Adrenal gland (tissue), 12 donors: ENCODE data around the gene FGFR3. TPM values are rescaled to one million over a fixed set of nuclear protein-coding genes. Genes with fewer than 3 reads are reported as not detected.

Source experiments
- DNase-seq, 7 donors: peaks; one replicate each; pipeline ENCODE4 v3.0.0-alpha.2; 2019 to 2020
- H3K27ac ChIP-seq, 5 donors: fragments of 200-600 bp; sonication (generic) in 4 of 5; 1 replicate in 3 of 5; 2 replicates in 2 of 5; pipeline versions ENCODE4 v1.5.1 to v1.8.0; 2016 to 2020; ENCODE audit warnings: mild to moderate bottlenecking in 1 of 5
- H3K27me3 ChIP-seq: fragments of 200-600 bp; 2 replicates; pipeline ENCODE4 v1.8.0; 2021
- H3K36me3 ChIP-seq, 2 donors: fragments of 200-600 bp; replicated peaks in 1 of 2; 1 replicate in 1 of 2; 2 replicates in 1 of 2; pipeline versions ENCODE4 v1.5.1 to v1.8.0; 2018 to 2022
- H3K4me1 ChIP-seq, 2 donors: fragments of 200-600 bp; replicated peaks in 1 of 2; 1 replicate in 1 of 2; 2 replicates in 1 of 2; pipeline versions ENCODE4 v1.5.1 to v1.8.0; 2018 to 2021
- H3K4me3 ChIP-seq, 4 donors: fragments of 200-600 bp; sonication (generic) in 3 of 4; one replicate each; pipeline ENCODE4 v1.5.1; 2016 to 2018
- H3K9me3 ChIP-seq, 3 donors: fragments of 200-600 bp; sonication (generic) in 1 of 3; replicated peaks in 1 of 3; 1 replicate in 2 of 3; 2 replicates in 1 of 3; pipeline versions ENCODE4 v1.5.1 to v1.8.0; 2016 to 2021
- POLR2A ChIP-seq, 2 donors: fragments of 450-650 bp; IDR thresholded peaks; one replicate each; pipeline ENCODE4 v1.6.1; 2017; ENCODE audit warnings: antibody characterized with exemption in 2 of 2, mild to moderate bottlenecking in 2 of 2, moderate library complexity in 1 of 2
- WGBS, 4 donors: extraction: QIAGEN DNeasy Blood & Tissue Kit in 2 of 4; methylation state at CpG; one replicate each; pipeline versions ENCODE4 v1.1.5 to v1.1.7; 2013 to 2017; 5-methylcytosine and 5-hydroxymethylcytosine counted together
- intact Hi-C, 2 donors: fragments of 100-400 bp; cut with DNase I; formaldehyde crosslinking; loops; one replicate each; pipeline versions ENCODE4 v1.14.1 to v1.15.0; 2022 to 2023
- polyA plus RNA-seq, 3 donors: library from polyadenylated mRNA; stranded (reverse); fragments of 200-250 nt in 2 of 3; fragments of 350-450 nt in 1 of 3; fragmentation: Illumina TruSeq in 1 of 3; extraction: RNeasy Lipid Tissue Mini Kit (QIAGEN cat#74804) in 1 of 3; gene quantifications; one replicate each; pipeline ENCODE4 v1.2.3, GENCODE V29; 2013 to 2014
- total RNA-seq, 9 donors: library from RNA; depleted of rRNA in 4 of 9; stranded (reverse); fragments of >200 nt in 4 of 9; fragments of 120-200 nt in 1 of 9; fragmentation: NEBNext Ultra II Directional in 1 of 9; extraction: Animal tissue kit (Norgen Biotek cat#: 25700) in 1 of 9; gene quantifications; one replicate each; pipeline versions ENCODE4 v1.1.0 to v1.2.4, GENCODE V29; 2013 to 2023
- TF ChIP-seq, protein P1 (sequence below), 6 experiments: fragments of 450-650 bp in 4 of 6; fragments of 200-600 bp in 2 of 6; sonication (generic) in 1 of 6; IDR thresholded peaks; 1 replicate in 5 of 6; 2 replicates in 1 of 6; pipeline versions ENCODE4 v1.5.1 to v1.8.0; 2016 to 2021; ENCODE audit warnings: antibody characterized with exemption in 6 of 6, mild to moderate bottlenecking in 2 of 6, moderate library complexity in 1 of 6
- donor health status: healthy with polysubstance abuse.
- donor health status: Bipolar disorder and iron deficiency.
- donor health status: DM: yes; HTN: yes; CAD: no.
- donor health status: DM: no; HTN: no; CAD: no.
- donor health status: DM: no; HTN: no; CAD: no.
- donor health status: DM: yes; HTN: yes; CAD: no.

The FGFR3 gene
- total and polyA plus RNA-seq, 12 donors: 0.11 to 4.7 (median 1.9) TPM

DNA sequence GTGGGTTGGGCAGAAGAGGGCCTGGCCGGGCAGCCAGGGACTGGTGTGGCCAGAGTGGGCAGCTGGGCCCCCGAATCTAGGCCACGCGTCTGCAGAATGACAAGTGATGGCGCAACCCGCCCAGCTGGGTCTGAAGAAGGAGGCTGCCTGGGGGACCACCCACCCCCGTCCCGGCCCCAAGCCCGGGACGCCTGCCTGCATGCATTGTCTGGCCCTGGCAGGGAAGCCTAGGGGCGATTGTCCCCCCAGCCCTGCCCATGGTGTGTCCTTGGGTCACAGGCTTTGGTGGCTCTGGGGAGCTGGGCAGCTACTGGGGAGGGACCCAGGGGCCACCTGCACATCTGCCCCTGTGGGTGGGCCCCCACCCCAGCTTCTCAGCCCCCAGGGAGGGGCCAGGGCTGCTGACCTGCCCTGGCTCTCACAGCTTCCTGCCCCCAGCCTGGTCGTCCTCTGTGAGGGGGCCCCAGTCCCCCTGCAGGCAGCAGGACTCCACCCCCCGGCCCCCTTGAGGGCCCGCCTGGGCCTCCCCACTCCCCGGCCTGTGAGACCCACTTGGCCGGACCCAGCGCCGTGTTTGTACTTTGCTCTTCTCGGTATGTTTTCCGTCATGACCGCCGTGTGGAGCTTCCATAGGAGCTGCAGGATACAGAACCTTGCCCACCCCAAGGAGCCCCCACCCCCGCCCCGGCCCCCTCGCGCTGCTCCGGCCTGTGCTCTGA lies 4.9 kb downstream of the FGFR3 start:
- H3K4me3 ChIP-seq: no peak overlapping the region
- WGBS, 4 donors: 75 to 77% (median 77%) methylated on average over 11 to 27 of the region's 27 CpGs; no CpG with 5 or more reads in 1 of the 4 donors
- intact Hi-C loops: no loop called here
- no peak overlapping the region for H3K27ac ChIP-seq
- peaks cover 13 to 16% of the 10 kb centered on the region in 2 donors for H3K4me1 ChIP-seq
- H3K9me3 ChIP-seq: no peaks in the 10 kb centered on the region
- DNase-seq: no peak
- H3K36me3 ChIP-seq: no peaks in the 10 kb centered on the region
- TF ChIP-seq, protein P1, sequence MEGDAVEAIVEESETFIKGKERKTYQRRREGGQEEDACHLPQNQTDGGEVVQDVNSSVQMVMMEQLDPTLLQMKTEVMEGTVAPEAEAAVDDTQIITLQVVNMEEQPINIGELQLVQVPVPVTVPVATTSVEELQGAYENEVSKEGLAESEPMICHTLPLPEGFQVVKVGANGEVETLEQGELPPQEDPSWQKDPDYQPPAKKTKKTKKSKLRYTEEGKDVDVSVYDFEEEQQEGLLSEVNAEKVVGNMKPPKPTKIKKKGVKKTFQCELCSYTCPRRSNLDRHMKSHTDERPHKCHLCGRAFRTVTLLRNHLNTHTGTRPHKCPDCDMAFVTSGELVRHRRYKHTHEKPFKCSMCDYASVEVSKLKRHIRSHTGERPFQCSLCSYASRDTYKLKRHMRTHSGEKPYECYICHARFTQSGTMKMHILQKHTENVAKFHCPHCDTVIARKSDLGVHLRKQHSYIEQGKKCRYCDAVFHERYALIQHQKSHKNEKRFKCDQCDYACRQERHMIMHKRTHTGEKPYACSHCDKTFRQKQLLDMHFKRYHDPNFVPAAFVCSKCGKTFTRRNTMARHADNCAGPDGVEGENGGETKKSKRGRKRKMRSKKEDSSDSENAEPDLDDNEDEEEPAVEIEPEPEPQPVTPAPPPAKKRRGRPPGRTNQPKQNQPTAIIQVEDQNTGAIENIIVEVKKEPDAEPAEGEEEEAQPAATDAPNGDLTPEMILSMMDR (IDR thresholded peaks at IDR 0.05): no peak
- TF ChIP-seq POLR2A (IDR thresholded peaks at IDR 0.05): no peak
- H3K27me3 ChIP-seq: peaks cover 33% of the 10 kb centered on the region

DNA sequence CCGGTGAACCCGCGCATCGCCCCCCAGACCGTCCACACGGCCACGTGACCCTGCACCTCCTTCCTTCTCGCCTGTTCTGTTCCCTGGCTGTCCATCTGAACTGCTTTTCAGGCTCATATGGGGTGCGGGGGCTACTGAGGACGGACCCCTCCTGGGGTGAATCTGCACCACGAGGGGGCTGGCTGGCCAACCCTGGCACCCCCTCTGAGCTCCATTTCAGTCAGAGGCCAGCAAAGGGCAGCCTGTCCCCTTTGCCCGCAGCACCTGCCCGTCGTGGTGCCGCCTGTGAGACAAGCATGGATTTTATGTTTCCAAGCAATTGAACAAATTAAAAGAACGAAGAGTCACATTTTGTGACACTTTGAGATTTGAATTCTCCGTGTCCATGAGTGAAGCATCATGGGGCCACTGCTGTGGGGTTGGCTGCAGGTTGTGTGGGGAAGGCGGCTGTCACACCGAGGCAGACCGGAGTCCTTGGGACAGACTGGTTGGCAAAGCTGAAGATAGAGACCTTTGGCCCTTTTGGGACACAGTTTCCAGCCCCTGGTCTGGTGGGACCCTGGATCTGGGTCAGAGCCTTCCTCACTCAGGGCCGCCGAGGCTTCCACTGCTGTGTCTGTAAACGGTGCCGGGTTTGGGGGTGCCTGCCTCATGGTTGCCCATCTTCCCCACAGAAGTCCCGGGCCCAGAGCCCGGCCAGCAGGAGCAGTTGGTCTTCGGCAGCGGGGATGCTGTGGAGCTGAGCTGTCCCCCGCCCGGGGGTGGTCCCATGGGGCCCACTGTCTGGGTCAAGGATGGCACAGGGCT lies 5.7 kb downstream of the FGFR3 start:
- Histone ChIP-seq H3K36me3 (no peaks in the 10 kb centered on the region), H3K27ac (no peak overlapping the region), H3K4me1 (peaks cover 12 to 16% of the 10 kb centered on the region in 2 donors), H3K4me3 (no peak overlapping the region), H3K27me3 (peaks cover 33% of the 10 kb centered on the region), H3K9me3 (no peaks in the 10 kb centered on the region)
- TF ChIP-seq, protein P1 (IDR thresholded peaks at IDR 0.05): no peak
- TF ChIP-seq POLR2A (IDR thresholded peaks at IDR 0.05): no peak
- WGBS, 4 donors: 80 to 83% (median 82%) methylated on average over 20 to 30 of the region's 30 CpGs
- intact Hi-C loops: no loop called here
- no peak for DNase-seq

DNA sequence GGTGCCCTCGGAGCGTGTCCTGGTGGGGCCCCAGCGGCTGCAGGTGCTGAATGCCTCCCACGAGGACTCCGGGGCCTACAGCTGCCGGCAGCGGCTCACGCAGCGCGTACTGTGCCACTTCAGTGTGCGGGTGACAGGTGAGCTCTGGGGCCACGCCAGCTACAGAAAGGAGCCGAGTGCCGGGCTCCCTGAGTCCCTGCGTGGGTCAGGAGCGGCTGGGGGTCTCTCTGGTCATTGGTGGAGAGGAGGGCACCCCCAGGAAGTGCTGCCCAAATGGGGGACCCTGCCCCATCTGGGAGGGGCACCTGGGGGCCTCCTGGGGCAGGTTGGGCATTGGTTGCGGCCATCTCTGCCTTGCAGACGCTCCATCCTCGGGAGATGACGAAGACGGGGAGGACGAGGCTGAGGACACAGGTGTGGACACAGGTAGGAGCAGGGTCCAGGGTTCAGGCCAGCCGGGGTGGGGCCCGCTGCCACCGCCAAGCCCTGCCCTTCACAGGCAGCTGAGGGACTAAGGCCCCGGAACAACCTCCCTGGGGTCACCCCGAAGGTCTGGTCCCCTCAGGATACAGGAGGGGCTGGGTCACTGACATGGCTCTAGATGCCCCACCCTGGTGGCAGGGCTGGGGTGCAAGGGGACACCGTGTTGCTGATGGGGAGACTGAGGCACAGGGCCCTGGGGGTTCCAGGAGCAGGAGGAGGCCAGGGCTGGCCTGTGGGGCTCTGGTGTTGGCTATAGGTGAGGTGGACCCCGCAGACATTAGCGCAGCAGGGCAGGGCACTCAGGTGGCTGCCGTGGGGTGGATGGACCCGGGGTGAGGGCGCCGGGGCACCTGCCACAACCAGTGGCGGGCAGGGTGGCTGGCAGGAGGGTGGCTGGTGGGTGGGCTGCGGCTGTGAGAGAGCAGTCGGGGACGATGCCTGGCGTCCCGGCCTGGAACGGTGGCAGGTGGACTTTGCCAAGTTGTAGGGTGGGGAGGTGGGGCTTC lies 6.6 kb downstream of the FGFR3 start:
- intact Hi-C loops: loop anchor here in 1 of 2 donors (10.0 kb wide), 1 partner anchor 405 kb away; no protein-coding TSS in a partner anchor
- no peak for TF ChIP-seq POLR2A (IDR thresholded peaks at IDR 0.05)
- TF ChIP-seq, protein P1 (IDR thresholded peaks at IDR 0.05): no peak
- peaks cover 24% of the 10 kb centered on the region for H3K27me3 ChIP-seq
- H3K9me3 ChIP-seq: no peaks in the 10 kb centered on the region
- H3K27ac ChIP-seq: no peak overlapping the region
- WGBS, 4 donors: 90 to 96% (median 92%) methylated on average over 15 to 41 of the region's 41 CpGs
- peaks cover 5 to 9% of the 10 kb centered on the region in 2 donors for H3K4me1 ChIP-seq
- no peak for DNase-seq
- no peaks in the 10 kb centered on the region for H3K36me3 ChIP-seq
- H3K4me3 ChIP-seq: no peak overlapping the region
